Stomach (tissue), 4 donors: Measurements from ENCODE around the gene PAH.

Source experiments
- EP300 ChIP-seq: sonication (generic); formaldehyde crosslinking; IDR thresholded peaks from one replicate; pipeline ENCODE4 v1.6.1; 2017; ENCODE audit warnings: antibody characterized with exemption
- TF ChIP-seq, protein P1 (sequence below), 7 experiments: fragments of 450-650 bp in 4 of 7; fragments of 200-600 bp in 3 of 7; sonication (generic) in 3 of 7; IDR thresholded peaks; one replicate each; pipeline ENCODE4 v1.5.1; 2016 to 2019; ENCODE audit warnings: antibody characterized with exemption in 7 of 7, control low read depth in 2 of 7, mild to moderate bottlenecking in 1 of 7

DNA sequence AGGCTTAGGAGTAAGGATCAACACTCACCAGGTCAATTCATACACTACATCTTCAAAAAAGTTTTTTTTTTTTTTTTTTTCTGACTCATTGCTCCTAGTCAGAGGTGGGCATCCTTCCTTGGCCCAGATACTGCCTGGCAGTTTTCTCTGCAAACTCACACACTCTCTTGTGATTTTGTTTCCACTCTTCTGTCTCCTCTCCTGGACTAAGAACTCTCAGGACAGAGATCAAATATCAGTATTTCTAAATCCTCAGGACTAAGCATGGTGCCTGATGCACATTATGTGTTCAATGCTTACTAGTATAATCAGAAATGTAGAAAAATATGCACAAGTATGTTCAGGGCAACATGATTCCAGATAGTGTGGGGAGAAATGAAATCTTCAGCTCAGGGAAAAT, 10.2 kb upstream of the PAH start:
- TF ChIP-seq, protein P1, sequence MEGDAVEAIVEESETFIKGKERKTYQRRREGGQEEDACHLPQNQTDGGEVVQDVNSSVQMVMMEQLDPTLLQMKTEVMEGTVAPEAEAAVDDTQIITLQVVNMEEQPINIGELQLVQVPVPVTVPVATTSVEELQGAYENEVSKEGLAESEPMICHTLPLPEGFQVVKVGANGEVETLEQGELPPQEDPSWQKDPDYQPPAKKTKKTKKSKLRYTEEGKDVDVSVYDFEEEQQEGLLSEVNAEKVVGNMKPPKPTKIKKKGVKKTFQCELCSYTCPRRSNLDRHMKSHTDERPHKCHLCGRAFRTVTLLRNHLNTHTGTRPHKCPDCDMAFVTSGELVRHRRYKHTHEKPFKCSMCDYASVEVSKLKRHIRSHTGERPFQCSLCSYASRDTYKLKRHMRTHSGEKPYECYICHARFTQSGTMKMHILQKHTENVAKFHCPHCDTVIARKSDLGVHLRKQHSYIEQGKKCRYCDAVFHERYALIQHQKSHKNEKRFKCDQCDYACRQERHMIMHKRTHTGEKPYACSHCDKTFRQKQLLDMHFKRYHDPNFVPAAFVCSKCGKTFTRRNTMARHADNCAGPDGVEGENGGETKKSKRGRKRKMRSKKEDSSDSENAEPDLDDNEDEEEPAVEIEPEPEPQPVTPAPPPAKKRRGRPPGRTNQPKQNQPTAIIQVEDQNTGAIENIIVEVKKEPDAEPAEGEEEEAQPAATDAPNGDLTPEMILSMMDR (IDR thresholded peaks at IDR 0.05): no peak
- no peak for TF ChIP-seq EP300
